Left hindlimb (tissue), 1 donor: Measurements from ENCODE around the gene TNS1.

Source experiments
- DNase-seq: peaks from one replicate; pipeline ENCODE4 v3.0.0-alpha.2; 2018

The TNS1 gene

DNA sequence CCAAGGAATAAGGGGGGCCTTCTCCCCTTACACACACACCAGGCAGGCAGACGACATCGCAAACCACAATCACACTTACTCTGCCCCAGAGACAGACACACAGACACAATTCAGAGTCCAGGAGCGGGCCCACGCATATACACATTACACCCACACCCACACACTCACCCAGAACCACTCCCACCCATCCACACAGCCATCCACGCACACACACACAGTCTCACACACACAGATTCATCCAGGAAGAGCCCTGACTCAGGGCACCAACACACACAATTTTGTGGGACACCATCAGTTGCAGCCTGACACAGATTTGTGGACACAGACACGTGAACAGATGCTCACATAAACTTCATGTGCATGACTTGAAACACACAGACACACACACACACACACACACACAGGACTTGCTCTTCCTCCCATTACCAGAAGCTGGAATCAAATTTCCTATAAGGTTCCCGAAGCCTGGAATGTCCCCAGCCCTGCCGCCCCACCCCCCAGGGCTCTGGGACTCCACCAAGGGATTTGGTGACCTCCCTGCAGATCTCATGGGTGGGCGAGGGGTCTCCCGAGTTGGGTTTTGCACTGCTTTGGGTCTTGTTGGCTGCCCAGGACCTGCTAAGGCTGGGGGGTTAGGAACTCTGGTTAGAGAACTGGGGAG lies 23.5 kb downstream of the TNS1 start:
- DNase-seq: peak; percentile 73

DNA sequence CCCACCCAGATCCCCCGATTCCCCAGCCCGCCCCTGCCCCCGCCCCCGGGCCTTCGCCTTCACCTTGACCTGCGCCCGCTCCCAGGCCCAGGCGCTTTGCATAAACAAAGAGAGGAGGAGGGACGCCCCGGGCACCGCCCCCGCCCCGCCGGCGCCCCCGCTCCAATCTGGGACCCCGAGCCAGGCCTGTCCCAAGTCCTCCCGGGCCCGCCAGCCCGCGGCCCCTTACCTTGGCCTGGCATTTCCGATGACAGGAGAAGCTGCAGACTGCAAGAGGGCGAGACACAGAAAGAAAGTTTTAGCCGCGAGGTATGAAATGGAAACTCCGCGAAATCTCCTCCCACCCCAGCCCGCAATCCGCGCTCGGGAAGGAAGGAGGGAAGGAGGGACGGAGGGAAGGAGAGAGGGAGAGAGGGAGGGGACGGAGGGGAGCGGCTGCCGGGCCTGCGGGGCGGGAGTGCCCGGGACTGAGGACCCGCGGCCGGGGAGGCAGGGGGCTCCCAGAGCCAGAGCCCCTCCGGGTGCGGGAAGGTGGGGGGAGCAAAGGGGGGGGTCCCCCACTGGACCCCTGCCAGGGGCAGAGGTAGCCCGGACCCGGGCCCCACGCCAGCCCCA lies 24.2 kb downstream of the TNS1 start:
- DNase-seq: peak; percentile 80

DNA sequence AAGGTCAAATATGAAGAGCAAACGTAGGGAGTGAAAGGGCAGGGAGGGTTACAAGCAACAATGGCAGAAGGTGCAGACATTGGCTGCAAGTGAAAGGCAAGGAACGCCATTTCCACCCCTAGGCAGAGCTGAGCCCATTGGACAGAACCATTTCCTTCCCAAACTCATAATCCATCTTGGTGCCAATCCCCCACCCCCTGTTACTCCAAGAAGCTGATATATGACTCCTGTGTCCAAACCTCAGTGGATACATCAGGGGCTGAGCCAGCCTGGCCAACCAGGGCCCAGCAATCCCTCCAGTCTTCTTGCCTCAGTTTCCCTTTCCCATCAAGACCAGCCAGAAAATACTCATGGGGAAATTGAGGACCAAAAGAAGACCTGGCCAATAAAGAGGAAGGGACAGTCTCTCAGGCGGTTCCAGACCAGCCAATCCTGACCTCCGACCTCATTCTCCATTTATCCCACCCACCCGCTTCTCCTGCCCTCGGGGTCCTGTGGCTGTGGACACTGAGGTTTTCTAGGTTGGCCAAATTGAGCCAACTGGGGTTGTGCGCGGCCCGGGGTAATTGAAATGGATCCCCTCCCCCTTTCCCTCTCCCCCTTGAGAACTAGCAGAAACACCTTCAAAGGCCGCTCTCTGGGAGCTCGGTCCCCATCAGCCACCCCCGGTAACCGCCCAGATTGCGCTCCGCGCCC lies 24.8 kb downstream of the TNS1 start:
- DNase-seq: no peak

DNA sequence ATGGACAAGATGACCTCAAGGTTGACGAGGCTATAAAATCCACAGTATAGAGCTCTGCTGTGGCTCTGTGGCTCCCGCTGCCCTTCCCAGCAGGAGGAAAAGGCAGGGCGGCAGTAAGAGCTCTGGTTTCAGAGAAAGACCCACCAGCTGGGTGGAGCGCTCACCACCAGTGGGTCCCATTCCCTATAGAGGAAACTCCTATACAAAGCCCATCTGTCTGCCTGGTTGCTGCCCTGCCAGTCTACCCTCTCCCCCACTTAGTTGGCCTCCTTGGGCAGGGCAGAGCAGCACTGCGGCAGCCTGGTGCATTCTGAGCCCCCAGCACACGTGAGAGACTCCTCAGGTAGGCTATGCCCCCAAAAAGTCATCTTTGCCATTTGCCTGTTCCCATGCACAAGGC lies 26.5 kb downstream of the TNS1 start:
- peak; percentile 22 for DNase-seq

DNA sequence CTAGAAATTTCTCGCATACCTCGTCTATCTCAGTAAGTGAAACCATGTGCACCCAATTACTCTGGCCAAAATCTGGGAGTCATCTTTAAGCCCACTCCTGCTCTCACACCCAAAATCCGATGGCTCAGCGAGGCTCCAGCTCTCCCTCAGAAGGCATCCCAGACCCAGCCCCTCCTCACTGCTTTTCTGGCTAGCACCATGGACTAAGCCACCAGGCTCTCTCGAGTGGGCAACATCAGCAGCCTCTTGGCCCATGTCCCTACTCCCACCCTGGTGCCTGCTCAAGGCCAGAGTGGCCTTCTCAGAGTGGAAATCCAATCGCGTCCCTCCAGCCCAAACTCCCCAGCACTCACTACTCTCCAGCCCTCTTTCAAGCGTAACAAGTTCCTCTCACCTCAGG lies 27.2 kb downstream of the TNS1 start:
- peak; percentile 25 for DNase-seq

DNA sequence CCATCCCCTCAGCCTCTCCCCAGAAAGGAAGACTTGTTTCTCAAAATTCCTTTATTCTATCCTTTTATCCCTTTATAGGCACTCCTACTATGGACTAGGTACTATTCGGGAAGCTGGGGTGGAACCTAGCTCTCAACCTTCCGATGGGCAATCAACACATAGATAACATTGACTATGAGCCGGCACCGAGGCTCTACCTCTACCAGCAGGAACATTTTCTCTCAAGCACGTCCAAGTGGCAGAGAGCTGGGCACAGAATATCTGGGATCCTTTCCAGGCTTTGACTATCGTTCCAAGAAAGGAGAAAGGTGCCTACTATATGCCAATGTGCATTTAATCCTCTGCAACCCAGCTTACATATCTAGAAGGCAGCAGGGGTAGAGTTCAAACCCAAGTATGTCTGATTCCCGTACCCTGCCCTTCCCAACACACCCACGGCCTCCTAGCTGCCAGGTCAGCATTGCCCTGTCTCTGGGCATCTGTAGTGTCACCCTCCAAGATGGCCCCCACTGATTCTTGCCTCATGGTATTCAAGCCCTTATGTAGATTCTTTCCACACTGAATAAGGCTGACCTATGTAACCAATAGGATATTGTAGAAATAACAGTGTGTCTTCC lies 28.3 kb downstream of the TNS1 start:
- peak; percentile 16 for DNase-seq

DNA sequence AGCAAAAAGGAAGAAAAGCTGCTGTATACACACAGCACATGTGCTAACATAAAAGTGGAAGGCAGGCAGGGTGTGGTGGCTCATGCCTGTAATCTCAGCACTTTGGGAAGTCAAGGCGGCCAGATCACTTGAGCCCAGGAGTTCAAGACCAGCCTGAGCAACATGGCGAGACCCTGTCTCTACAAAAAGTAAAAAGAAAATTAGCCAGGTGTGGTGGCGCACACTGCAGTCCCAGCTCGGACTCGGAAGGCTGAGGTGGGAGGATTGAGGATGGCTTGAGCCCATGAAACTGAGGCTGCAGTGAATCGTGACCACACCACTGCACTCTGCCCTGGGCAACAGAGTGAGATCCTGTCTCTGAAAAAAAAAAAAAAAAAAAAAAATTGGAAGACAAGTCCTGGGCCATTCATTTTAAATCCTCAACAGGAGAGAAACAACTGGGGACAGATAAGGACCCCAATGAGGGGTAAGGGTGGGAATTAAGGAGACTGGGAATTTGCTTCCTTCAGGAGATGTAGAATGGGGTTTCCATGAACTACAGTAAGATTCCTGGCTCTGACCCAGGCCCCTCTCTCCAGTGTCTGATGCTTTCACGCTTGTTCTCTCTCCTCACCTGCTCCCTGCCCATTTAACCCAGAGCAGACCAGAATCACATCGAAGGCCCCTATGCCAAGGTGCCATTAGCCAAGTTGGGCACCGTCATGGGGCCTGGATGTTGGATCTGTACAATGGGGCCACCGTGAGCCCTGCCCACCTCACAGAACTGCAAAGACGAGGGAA lies 29.6 kb downstream of the TNS1 start:
- DNase-seq: peak; percentile 12

DNA sequence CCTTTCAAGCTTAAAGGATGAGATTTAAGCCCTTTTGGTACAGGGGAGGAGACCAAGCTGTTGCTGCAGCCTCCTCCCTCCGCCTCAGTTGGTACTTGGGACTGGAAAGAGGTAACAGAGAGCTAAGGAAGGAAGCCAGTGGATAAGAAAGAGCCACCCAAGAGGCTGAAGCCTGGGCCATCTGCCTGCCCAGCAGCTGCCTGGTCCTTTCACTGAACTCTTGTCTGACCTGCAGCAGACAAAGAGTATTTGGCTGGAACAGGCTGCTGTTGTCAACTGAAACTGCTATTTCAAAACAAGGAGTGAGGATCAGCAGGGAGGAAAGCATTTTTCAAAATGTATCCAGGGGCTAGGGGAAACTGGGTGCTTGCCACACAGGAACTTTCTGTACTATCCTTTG lies 30.3 kb downstream of the TNS1 start:
- DNase-seq: peak; percentile 22

DNA sequence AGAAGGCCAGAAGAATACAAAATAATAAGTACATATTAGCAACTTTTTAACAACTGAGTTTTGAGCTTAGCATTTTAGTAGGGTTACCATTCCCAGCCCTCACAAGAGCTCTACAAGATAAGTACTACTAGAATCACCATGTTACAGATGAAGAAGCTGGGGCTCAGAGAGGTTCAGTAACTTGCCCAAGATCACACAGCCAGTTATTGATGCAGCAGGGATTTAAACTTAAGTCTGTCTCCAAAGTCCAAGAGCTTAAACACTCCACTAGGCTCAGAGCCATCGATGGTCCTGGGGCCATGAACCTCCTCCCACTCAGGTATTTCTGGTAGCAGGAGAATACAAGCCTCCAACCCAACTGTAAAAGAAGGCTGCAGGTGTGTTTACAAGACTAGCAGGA lies 30.8 kb downstream of the TNS1 start:
- DNase-seq: no peak

DNA sequence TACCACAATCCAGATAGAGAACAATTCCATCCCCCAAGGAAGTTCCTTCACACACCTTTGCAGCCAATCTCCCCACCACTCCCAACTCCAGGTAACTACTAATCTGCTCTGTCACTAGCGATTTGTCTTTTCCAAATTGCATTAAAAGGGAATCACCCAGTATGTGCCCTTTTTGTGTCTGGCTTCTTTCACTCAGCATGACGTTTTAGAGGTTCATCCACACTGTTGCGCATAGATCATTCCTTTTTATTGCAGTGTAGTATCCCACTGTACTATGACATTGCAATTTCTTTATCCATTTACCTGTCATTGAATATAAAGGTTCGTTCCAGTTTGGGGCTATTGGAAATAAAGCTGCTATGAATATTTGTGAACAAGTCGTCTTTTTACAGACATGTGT lies 31.6 kb downstream of the TNS1 start:
- DNase-seq: no peak

DNA sequence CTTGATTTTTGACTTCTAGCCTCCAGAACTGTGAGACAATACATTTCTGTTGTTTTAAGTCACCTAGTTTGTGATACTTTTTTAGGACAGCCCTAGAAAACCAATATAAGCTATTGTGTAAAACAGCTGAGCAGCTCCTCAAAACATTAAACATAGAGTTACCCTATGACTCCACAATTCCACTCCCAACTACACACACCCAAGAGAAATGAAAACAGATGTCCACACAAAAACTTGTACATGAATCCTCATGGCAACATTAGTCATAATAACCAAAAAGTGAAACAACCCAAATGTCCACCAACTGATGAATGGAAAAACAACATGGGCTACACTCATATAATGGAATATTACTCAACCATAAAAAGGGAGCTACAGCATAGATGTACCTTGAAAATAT lies 32.6 kb downstream of the TNS1 start:
- no peak for DNase-seq

DNA sequence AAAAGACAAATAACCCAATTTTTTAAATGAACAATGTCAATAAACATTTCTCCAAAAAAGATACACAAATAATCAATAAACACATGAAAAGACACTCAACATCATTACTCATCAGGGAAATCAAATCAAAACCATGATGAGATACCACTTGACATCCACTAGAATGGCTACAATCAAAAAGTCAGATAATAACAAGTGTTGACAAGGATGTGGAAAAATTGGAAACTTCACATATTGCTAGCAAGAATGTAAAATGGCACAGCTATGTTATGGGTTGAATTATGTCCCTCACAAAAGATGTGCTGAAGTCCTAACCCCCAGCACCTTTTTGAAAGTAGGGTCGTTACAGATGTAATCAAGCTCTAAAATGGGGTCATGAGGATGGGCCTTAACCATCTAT lies 33.2 kb downstream of the TNS1 start:
- DNase-seq: no peak

DNA sequence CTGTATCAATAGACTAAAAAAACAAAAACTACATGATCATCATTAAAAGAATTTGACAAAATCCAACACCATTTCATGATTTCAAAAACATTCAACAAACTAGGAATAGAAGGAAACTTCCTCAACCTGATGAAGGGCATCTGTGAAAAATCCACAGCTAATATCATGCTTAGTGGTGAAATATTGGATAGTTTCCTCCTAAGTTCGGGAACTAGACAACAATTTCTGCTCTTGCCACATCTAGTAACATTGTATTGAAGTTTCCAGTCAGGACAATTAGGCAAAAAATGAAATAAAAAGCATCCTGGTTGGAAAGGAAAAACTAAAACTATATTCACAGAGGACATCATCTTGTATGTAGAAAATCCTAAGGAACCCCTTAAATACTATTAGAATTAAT lies 34.8 kb downstream of the TNS1 start:
- DNase-seq: no peak

DNA sequence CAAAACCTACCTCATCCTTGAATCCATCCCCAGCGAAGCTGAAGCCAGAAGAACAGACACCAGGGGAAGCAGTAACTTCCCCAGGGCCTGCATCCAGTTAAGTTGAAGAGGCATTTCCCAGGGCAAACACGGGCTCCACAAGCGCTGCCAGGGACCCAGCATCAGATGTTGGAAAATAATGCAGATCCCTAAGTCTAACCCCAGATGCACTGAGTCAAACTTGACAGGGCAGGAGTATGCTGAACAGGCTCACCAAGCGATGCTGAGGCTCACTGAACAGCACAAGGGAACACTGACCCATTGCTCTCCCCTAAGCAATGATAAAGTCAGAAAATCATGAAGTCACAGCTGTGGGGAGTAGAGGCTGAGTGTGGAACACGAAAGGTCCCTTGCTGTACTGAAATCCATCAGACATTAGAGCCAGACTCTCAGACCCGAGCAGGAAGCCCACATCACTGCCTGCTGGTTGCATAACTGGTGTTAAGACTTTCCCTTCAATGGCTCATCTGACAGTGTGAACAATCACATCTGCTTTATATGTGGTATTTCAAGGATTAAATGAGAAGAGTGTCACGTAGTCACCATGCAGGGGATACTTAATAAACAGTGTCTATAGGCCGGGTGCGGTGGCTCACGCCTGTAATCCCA lies 36.2 kb downstream of the TNS1 start:
- DNase-seq: no peak

DNA sequence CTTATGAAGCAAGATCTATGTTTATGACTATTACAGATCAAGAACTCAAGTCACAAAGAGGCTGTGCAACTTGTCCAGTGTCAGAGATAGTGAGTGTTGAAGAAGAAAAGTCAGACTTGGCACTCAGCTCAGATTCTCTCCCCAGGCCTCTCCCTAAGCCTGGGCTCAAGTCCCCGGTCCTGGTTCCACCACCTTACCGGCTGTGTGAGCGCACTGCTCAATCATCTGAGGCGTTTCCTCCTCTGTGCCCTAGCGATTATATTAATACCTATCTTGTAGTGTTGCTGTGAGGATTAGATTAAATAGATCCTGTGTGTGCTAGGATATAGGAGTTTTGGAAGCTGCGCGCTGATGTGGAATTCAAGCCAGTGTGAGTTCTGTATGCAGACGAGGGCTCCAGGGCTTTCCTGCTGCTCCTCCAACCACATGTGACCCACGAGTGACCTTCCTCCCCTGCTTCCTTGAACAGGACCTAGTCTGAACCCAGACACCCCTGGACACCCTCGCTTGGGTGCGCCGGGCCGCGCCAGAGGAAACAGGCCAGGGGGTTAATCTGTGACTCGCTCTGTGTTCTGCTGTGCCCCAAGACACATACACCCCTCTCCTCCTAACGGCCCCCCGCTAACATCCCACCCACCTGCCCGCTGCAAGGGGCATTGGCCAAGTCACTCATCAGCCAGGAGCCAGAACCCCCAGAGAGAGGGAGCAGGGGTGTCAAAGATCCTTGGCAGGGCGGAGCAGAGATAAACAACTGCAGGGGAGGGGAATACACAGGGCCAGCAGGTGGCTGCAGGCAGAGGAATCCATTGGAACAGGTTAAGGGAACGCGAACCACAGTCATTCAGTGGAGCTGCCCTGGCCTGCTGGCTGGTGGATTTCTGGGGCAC lies 38.3 kb downstream of the TNS1 start:
- DNase-seq: no peak

DNA sequence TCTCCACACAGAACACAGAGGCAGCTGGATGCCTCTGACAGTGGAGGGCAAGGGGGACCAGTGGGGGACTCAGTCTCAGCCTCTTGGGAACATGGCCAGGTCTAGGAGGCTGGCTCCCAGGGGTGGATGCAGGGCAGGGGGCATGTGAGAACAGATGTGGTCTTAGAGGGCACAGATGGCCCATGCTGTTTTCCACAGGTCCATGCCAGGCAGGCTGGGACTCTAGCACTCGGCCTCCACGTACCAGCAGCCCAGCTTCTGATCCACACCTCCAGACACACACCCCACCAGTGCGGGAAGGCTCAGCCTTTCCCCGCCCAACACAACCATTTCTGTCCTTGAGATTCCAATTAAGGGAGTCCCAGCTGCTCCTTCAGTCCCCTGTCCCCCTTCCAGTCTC lies 42.4 kb downstream of the TNS1 start:
- peak; percentile 6 for DNase-seq

DNA sequence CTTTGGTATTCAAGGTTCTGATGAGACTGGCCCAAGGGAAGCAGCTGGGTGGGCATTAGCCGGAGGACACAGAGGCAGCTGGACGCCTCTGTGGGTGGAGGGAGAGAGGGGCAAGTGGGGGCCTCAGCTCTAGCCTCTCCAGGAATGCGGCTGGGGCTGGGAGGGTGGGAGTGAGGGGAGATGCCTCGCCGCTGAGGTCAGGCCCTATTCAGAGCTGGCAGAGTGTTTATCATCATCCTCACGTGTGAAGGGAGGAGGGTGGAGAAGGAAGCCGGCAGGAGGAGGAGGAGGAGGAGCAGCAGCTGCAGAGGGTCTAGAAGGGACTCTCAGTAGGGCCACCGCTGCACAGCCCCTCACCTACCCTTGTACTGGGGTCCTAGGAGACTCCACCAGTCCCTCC lies 43.1 kb downstream of the TNS1 start:
- peak; percentile 50 for DNase-seq

DNA sequence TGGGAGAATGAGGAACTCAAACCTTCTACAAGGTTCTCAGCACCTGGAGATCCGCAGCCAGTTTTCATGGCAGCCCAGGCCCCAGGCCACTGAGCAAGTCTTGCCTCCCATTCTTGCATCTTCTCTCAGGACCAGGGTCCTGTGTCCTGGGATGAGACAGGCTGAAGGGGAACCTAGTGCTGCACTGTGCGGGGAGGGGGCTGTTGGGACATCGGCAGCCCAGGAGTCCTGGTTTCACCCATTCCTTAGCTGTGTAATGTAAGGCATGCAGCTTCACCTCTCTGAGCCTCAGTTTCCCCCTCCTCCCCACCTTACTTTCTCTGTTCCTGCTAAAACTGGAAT lies 43.9 kb downstream of the TNS1 start:
- no peak for DNase-seq

DNA sequence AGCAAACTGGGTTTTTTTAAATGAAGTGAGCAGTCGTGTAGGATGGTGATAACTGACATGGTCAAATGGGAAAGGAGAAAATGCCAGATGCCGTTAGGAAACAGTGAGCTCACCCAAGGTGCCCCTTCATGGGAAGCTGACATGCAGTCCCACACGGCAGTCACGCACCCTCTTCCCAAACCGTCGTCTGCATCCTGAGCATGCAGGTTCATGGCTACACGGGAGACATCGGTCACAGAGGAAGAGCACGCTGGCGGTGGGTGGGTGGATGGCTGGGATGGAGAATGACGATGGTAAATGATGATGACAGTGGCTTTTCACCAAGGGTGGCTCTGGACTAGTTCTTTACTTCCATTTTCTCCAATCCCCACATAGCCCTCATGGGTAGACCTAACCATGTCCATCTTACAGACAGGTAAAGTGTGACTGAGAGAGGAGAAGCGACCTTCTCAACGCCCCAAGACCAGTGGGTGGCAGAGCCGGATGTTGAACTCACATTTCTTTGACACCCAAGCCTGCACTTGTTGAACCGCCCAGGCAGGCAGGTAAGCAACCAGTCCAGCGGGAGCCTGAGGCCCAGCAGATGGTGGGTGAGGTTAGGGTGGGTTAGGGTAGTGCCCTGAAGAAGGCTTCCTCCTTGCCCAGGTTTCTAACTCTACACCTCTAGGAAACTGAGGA lies 44.5 kb downstream of the TNS1 start:
- DNase-seq: peak; percentile 4

DNA sequence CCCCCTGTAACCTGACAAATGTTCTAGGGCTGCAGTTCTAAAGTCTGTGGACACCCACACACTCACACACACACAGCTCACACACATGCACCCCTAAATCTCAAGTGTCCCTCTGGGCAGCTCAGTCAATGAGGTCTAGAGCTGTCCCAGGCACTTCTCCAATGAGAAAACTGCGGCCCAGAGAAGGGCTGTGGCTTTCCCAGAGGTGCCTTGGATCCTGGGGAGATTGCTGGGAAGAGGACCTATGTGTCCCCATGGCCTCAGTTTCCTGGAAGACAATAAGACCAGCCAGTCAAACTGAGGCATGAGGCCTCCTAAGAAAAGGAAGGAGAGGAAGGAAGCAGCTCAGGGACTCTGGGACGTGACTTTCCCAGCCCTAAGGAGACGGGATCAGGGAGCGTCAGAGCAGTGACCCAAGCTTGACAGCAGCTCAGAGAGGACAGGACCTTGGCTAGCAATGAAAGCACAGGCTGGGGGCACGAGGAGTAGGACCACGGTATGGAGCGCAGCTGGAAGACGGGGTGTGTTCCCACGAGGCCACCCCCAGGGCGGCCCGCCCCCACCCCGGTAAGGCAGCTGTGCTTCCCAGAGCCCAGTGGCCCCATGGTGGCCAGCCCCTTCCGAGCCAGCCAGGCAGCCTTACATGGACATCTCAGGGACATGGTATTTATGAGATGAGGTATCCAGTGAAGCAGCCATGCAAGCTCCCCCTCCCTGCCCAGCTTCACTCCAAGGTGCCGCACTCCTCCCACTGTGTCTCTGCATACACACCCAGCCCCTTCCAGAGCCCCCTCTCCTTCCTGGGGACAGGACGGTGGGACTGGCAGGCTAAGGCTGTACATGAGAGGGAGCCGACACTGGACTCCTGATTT lies 46.0 kb downstream of the TNS1 start:
- DNase-seq: peak; percentile 29
